Measurements from ENCODE around the gene MOB1B.
A peak's percentile ranks its signal among the peaks of the same experiment; 100 is the strongest.

Gene MOB1B

DNA sequence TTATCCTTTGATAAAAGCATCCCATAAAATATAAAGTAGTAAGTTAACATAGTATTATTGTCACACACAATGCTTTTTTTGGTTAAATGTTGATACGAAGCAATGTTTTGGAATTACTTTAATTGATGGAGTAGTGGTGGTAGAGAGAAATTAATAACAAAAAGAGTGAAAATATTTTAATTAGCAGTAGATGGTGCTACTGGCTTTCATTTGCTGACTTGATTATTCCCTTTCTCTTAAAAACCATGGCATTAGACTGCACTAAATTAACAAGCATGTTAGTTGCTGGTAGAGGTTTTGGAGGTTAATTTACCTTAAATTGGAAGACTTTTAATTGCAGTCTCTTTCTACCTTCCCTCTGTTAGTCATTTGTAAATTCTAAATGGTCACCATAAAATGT lies 82.4 kb downstream of the MOB1B start:
- H3K9me3 ChIP-seq (replicated peaks in 1 of 2; ENCODE audit: control insufficient read depth in 2 of 2, insufficient read depth in 1 of 2, low read depth in 1 of 2, low read length in 2 of 2) = no peaks in the 10 kb centered on the region
- H3K4me1 ChIP-seq (ENCODE audit: control insufficient read depth in 2 of 2, insufficient read depth in 1 of 2, low read depth in 1 of 2, low read length in 2 of 2) = no peaks in the 10 kb centered on the region
- H2AFZ ChIP-seq (ENCODE audit: low read length) = no peak overlapping the region
- H3K4me2 ChIP-seq (ENCODE audit: insufficient read depth, low read length, poor library complexity, severe bottlenecking) = no peak overlapping the region
- H3K4ac ChIP-seq (ENCODE audit: low read length) = no peak overlapping the region
- no peak for DNase-seq (ENCODE audit: low spot score)
- no peak overlapping the region for H3K4me3 ChIP-seq (ENCODE audit: low read length in 2 of 2)
- H3K27ac ChIP-seq (replicated peaks; ENCODE audit: low read length) = no peak overlapping the region
- no peak overlapping the region for H4K91ac ChIP-seq (ENCODE audit: low read depth, low read length, poor library complexity)
- H2BK15ac ChIP-seq (ENCODE audit: low read length) = no peak overlapping the region
- no peak overlapping the region for H2AK5ac ChIP-seq (ENCODE audit: low read depth, low read length)
- H2BK120ac ChIP-seq (ENCODE audit: low read depth, low read length) = no peak overlapping the region
- H3K79me1 ChIP-seq (ENCODE audit: low read depth, low read length) = no peaks in the 10 kb centered on the region
- H3K9ac ChIP-seq (ENCODE audit: low read depth, low read length, poor library complexity) = no peak overlapping the region
- H3K18ac ChIP-seq (ENCODE audit: low read length) = no peak overlapping the region
- H3K36me3 ChIP-seq (replicated peaks in 1 of 2; ENCODE audit: control insufficient read depth in 2 of 2, insufficient read depth in 2 of 2, low read length in 2 of 2) = peaks cover 2 to 62% of the 10 kb centered on the region in 2 donors
- H4K8ac ChIP-seq (ENCODE audit: low read depth, low read length) = no peak overlapping the region
- no peak overlapping the region for H2BK12ac ChIP-seq (ENCODE audit: low read length)
- WGBS, 2 donors (ENCODE audit: extremely low coverage in 2 of 2, insufficient read length in 2 of 2, insufficient replicate concordance in 1 of 2) = no CpG with 5 or more reads among the region's 1 CpG
- no peak overlapping the region for H3K14ac ChIP-seq (ENCODE audit: low read length)
- H3K23ac ChIP-seq (ENCODE audit: low read depth, low read length, poor library complexity) = no peak overlapping the region
- H2BK5ac ChIP-seq (ENCODE audit: low read length) = no peak overlapping the region
- H3K27me3 ChIP-seq (ENCODE audit: control insufficient read depth in 3 of 3, insufficient read depth in 3 of 3, low read depth in 1 of 3, low read length in 3 of 3) = no peaks in the 10 kb centered on the region

- Histone ChIP-seq H4K8ac (ENCODE audit: low read depth, low read length) (no peak overlapping the region), H3K4me2 (ENCODE audit: insufficient read depth, low read length, poor library complexity, severe bottlenecking) (no peak overlapping the region), H3K27me3 (ENCODE audit: control insufficient read depth in 3 of 3, insufficient read depth in 3 of 3, low read depth in 1 of 3, low read length in 3 of 3) (no peaks in the 10 kb centered on the region), H3K9me3 (replicated peaks in 1 of 2; ENCODE audit: control insufficient read depth in 2 of 2, insufficient read depth in 1 of 2, low read depth in 1 of 2, low read length in 2 of 2) (peaks cover 0 to 24% of the 10 kb centered on the region in 2 donors), H2AFZ (ENCODE audit: low read length) (no peak overlapping the region), H4K91ac (ENCODE audit: low read depth, low read length, poor library complexity) (no peak overlapping the region), H3K36me3 (replicated peaks in 1 of 2; ENCODE audit: control insufficient read depth in 2 of 2, insufficient read depth in 2 of 2, low read length in 2 of 2) (peaks cover 0 to 37% of the 10 kb centered on the region in 2 donors), H2BK5ac (ENCODE audit: low read length) (no peak overlapping the region), H3K14ac (ENCODE audit: low read length) (no peak overlapping the region), H3K23ac (ENCODE audit: low read depth, low read length, poor library complexity) (no peak overlapping the region), H3K79me1 (ENCODE audit: low read depth, low read length) (peaks cover 4% of the 10 kb centered on the region), H2BK12ac (ENCODE audit: low read length) (no peak overlapping the region), H2BK120ac (ENCODE audit: low read depth, low read length) (no peak overlapping the region), H3K27ac (replicated peaks; ENCODE audit: low read length) (no peak overlapping the region), H2BK15ac (ENCODE audit: low read length) (no peak overlapping the region), H3K4ac (ENCODE audit: low read length) (no peak overlapping the region), H3K4me1 (ENCODE audit: control insufficient read depth in 2 of 2, insufficient read depth in 1 of 2, low read depth in 1 of 2, low read length in 2 of 2) (peaks cover 3 to 5% of the 10 kb centered on the region in 2 donors), H3K18ac (ENCODE audit: low read length) (no peak overlapping the region), H3K4me3 (ENCODE audit: low read length in 2 of 2) (no peak overlapping the region), H3K9ac (ENCODE audit: low read depth, low read length, poor library complexity) (no peak overlapping the region), H2AK5ac (ENCODE audit: low read depth, low read length) (no peak overlapping the region)
- no CpG with 5 or more reads among the region's 2 CpGs for WGBS, 2 donors (ENCODE audit: extremely low coverage in 2 of 2, insufficient read length in 2 of 2, insufficient replicate concordance in 1 of 2)
- no peak for DNase-seq (ENCODE audit: low spot score)
Observed at GRCh38 chr4:70991596-70991995, 89.4 kb downstream of the MOB1B start.

DNA sequence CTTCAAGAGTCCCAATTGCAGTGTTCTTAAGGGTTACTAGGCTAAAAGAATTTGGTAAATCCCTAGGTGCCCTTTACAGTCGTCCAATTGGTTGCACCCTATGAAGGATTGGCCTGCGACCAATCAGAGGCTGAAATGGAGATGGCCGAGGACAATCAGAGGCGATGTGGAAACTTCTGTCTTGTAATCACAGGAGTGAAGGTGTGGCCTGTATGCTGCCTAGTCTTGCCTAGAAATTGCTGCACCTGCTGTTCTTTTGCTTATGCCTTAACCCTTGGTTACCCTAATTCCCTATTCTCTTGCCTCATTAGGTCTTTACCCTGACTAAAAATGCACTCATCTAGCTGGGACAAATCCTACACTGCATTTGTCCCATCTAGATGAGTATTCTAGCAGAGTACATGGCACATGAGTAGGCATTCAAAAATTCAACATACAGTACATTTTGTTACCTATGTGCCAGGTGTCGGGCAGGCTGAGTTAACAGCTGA lies 90.3 kb downstream of the MOB1B start:
- peaks cover 0 to 32% of the 10 kb centered on the region in 2 donors for H3K9me3 ChIP-seq (replicated peaks in 1 of 2; ENCODE audit: control insufficient read depth in 2 of 2, insufficient read depth in 1 of 2, low read depth in 1 of 2, low read length in 2 of 2)
- H3K14ac ChIP-seq (ENCODE audit: low read length) = no peak overlapping the region
- H3K79me1 ChIP-seq (ENCODE audit: low read depth, low read length) = peaks cover 4% of the 10 kb centered on the region
- DNase-seq (ENCODE audit: low spot score) = no peak
- no peak overlapping the region for H4K8ac ChIP-seq (ENCODE audit: low read depth, low read length)
- no peak overlapping the region for H3K18ac ChIP-seq (ENCODE audit: low read length)
- H2BK120ac ChIP-seq (ENCODE audit: low read depth, low read length) = no peak overlapping the region
- H3K4me2 ChIP-seq (ENCODE audit: insufficient read depth, low read length, poor library complexity, severe bottlenecking) = no peak overlapping the region
- H2BK15ac ChIP-seq (ENCODE audit: low read length) = no peak overlapping the region
- peak overlapping the region in 1 of 2 donors; percentile 100 for H3K4me3 ChIP-seq (ENCODE audit: low read length in 2 of 2)
- H2AFZ ChIP-seq (ENCODE audit: low read length) = peak overlapping the region; percentile 95
- no peak overlapping the region for H2AK5ac ChIP-seq (ENCODE audit: low read depth, low read length)
- peaks cover 3 to 5% of the 10 kb centered on the region in 2 donors for H3K4me1 ChIP-seq (ENCODE audit: control insufficient read depth in 2 of 2, insufficient read depth in 1 of 2, low read depth in 1 of 2, low read length in 2 of 2)
- no peak overlapping the region for H3K23ac ChIP-seq (ENCODE audit: low read depth, low read length, poor library complexity)
- no peak overlapping the region for H2BK5ac ChIP-seq (ENCODE audit: low read length)
- H3K27me3 ChIP-seq (ENCODE audit: control insufficient read depth in 3 of 3, insufficient read depth in 3 of 3, low read depth in 1 of 3, low read length in 3 of 3) = no peaks in the 10 kb centered on the region
- no peak overlapping the region for H2BK12ac ChIP-seq (ENCODE audit: low read length)
- H3K36me3 ChIP-seq (replicated peaks in 1 of 2; ENCODE audit: control insufficient read depth in 2 of 2, insufficient read depth in 2 of 2, low read length in 2 of 2) = peaks cover 0 to 42% of the 10 kb centered on the region in 2 donors
- H4K91ac ChIP-seq (ENCODE audit: low read depth, low read length, poor library complexity) = no peak overlapping the region
- no peak overlapping the region for H3K27ac ChIP-seq (replicated peaks; ENCODE audit: low read length)
- H3K9ac ChIP-seq (ENCODE audit: low read depth, low read length, poor library complexity) = no peak overlapping the region
- no CpG with 5 or more reads among the region's 5 CpGs for WGBS, 2 donors (ENCODE audit: extremely low coverage in 2 of 2, insufficient read length in 2 of 2, insufficient replicate concordance in 1 of 2)
- no peak overlapping the region for H3K4ac ChIP-seq (ENCODE audit: low read length)

DNA sequence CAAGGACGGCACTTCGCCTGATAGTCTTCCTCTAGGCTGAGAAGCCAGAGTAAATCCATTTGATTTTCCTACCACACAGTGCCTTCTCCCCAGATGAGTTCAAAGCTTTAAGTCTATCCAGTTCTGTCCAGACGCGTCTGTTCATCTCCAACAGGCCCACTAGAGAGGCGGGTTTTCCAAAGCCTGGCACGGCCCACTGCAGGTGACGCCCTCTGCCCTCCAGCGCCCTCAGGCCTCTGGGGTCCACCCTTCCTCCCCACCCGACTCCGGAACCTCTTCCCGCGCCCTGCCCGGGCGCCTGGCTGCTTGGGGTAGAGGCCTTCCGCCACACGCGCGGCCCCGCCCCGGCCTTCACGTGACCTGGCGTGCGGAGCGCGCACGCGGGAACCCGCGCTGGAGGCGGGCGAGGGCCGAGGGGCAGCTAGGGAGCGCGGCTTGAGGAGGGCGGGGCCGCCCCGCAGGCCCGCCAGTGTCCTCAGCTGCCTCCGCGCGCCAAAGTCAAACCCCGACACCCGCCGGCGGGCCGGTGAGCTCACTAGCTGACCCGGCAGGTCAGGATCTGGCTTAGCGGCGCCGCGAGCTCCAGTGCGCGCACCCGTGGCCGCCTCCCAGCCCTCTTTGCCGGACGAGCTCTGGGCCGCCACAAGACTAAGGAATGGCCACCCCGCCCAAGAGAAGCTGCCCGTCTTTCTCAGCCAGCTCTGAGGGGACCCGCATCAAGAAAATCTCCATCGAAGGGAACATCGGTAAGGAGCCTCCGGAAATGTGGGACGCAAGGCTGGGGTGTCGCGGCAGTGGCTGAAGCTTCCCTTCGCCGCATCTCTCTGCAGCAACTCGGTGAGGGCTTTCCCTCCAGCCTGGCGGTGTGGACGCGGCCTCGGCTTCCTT lies 91.3 kb downstream of the MOB1B start, which contains the start of gene DCK:
Gene DCK (plus strand): TSS at position 469 of the 888 bp plus-strand sequence. CDS start 187 bp downstream, at position 656.
- H3K36me3 ChIP-seq (replicated peaks in 1 of 2; ENCODE audit: control insufficient read depth in 2 of 2, insufficient read depth in 2 of 2, low read length in 2 of 2) = peaks cover under 1 to 42% of the 10 kb centered on the region in 2 donors
- peaks cover 4% of the 10 kb centered on the region for H3K79me1 ChIP-seq (ENCODE audit: low read depth, low read length)
- H3K4me2 ChIP-seq (ENCODE audit: insufficient read depth, low read length, poor library complexity, severe bottlenecking) = peak within 1 kb of the TSS; percentile 61
- H3K9me3 ChIP-seq (replicated peaks in 1 of 2; ENCODE audit: control insufficient read depth in 2 of 2, insufficient read depth in 1 of 2, low read depth in 1 of 2, low read length in 2 of 2) = peaks cover 0 to 42% of the 10 kb centered on the region in 2 donors
- H2AFZ ChIP-seq (ENCODE audit: low read length) = peak within 1 kb of the TSS; percentile 95
- peak within 1 kb of the TSS; percentile 90 for H3K23ac ChIP-seq (ENCODE audit: low read depth, low read length, poor library complexity)
- peak within 1 kb of the TSS; percentile 95 for H4K91ac ChIP-seq (ENCODE audit: low read depth, low read length, poor library complexity)
- peak; percentile 89 for DNase-seq (ENCODE audit: low spot score)
- H3K18ac ChIP-seq (ENCODE audit: low read length) = peak within 1 kb of the TSS; percentile 99
- peak within 1 kb of the TSS; percentile 75 for H2AK5ac ChIP-seq (ENCODE audit: low read depth, low read length)
- H3K4ac ChIP-seq (ENCODE audit: low read length) = peak within 1 kb of the TSS; percentile 72
- no peak within 1 kb of the TSS for H2BK12ac ChIP-seq (ENCODE audit: low read length)
- H3K14ac ChIP-seq (ENCODE audit: low read length) = peak within 1 kb of the TSS; percentile 96
- peak within 1 kb of the TSS; percentile 92 for H2BK5ac ChIP-seq (ENCODE audit: low read length)
- peak within 1 kb of the TSS; percentile 91 for H3K27ac ChIP-seq (replicated peaks; ENCODE audit: low read length)
- no peak within 1 kb of the TSS for H4K8ac ChIP-seq (ENCODE audit: low read depth, low read length)
- H3K27me3 ChIP-seq (ENCODE audit: control insufficient read depth in 3 of 3, insufficient read depth in 3 of 3, low read depth in 1 of 3, low read length in 3 of 3) = no peaks in the 10 kb centered on the region
- H3K9ac ChIP-seq (ENCODE audit: low read depth, low read length, poor library complexity) = peak within 1 kb of the TSS; percentile 93
- H3K4me3 ChIP-seq (ENCODE audit: low read length in 2 of 2) = peak within 1 kb of the TSS; percentile 98 to 100
- H2BK15ac ChIP-seq (ENCODE audit: low read length) = peak within 1 kb of the TSS; percentile 58
- no peak within 1 kb of the TSS for H2BK120ac ChIP-seq (ENCODE audit: low read depth, low read length)
- WGBS, 2 donors (ENCODE audit: extremely low coverage in 2 of 2, insufficient read length in 2 of 2, insufficient replicate concordance in 1 of 2) = no CpG with 5 or more reads among the region's 74 CpGs
- H3K4me1 ChIP-seq (ENCODE audit: control insufficient read depth in 2 of 2, insufficient read depth in 1 of 2, low read depth in 1 of 2, low read length in 2 of 2) = peaks cover 3 to 5% of the 10 kb centered on the region in 2 donors
